GM23248 (cell line): ENCODE measurements around the gene TPRG1L. TPM values are rescaled to one million over a fixed set of nuclear protein-coding genes. Genes with fewer than 3 reads are reported as not detected.
"Not testable (repeated sequence)": the region's sequence is repeated elsewhere in the genome, so short reads cannot be mapped to it uniquely, and the experiment has no call there.

Source experiments
- DNase-seq: peaks from one replicate; pipeline ENCODE4 v3.0.0-alpha.2; 2015
- H2AFZ ChIP-seq: fragments of 200-600 bp; sonication (generic); 2 replicates; pipeline ENCODE4 v1.6.1; 2016; ENCODE audit warnings: antibody characterized with exemption
- H3F3A ChIP-seq: fragments of 200-600 bp; sonication (generic); 2 replicates; pipeline ENCODE4 v1.6.1; 2016; ENCODE audit warnings: mild to moderate bottlenecking, antibody characterized with exemption, mixed run types; ENCODE audit not compliant: insufficient read depth
- H3K27ac ChIP-seq: fragments of 200-600 bp; sonication (generic); 2 replicates; pipeline ENCODE4 v1.5.1; 2016; ENCODE audit warnings: mild to moderate bottlenecking
- H3K27me3 ChIP-seq: fragments of 200-600 bp; sonication (generic); replicated peaks from 2 replicates; pipeline ENCODE4 v1.6.1; 2016; ENCODE audit warnings: mild to moderate bottlenecking; ENCODE audit not compliant: insufficient read depth
- H3K36me3 ChIP-seq: fragments of 200-600 bp; sonication (generic); 2 replicates; pipeline ENCODE4 v1.6.1; 2016; ENCODE audit warnings: low read depth, mild to moderate bottlenecking
- H3K4me1 ChIP-seq: fragments of 200-600 bp; sonication (generic); 2 replicates; pipeline ENCODE4 v1.6.1; 2016; ENCODE audit warnings: mild to moderate bottlenecking; ENCODE audit not compliant: insufficient read depth
- H3K4me2 ChIP-seq: fragments of 200-600 bp; sonication (generic); one replicate; pipeline ENCODE4 v1.6.1; 2016; ENCODE audit warnings: mild to moderate bottlenecking; ENCODE audit not compliant: unreplicated experiment
- H3K4me3 ChIP-seq: fragments of 200-600 bp; sonication (generic); 2 replicates; pipeline ENCODE4 v1.5.1; 2016; ENCODE audit warnings: mild to moderate bottlenecking
- H3K79me2 ChIP-seq: fragments of 200-600 bp; sonication (generic); 2 replicates; pipeline ENCODE4 v1.6.1; 2016; ENCODE audit warnings: mild to moderate bottlenecking; ENCODE audit not compliant: insufficient read depth
- H3K9ac ChIP-seq: fragments of 200-600 bp; sonication (generic); 2 replicates; pipeline ENCODE4 v1.6.1; 2016; ENCODE audit warnings: mild to moderate bottlenecking
- H3K9me2 ChIP-seq: fragments of 200-600 bp; sonication (generic); 2 replicates; pipeline ENCODE4 v1.6.1; 2016; ENCODE audit warnings: mixed run types, mild to moderate bottlenecking, moderate library complexity; ENCODE audit not compliant: insufficient read depth
- H3K9me3 ChIP-seq: fragments of 200-600 bp; sonication (generic); one replicate; pipeline ENCODE4 v1.6.1; 2017; ENCODE audit warnings: low read depth
- H4K20me1 ChIP-seq: fragments of 200-600 bp; sonication (generic); 2 replicates; pipeline ENCODE4 v1.6.0; 2016; ENCODE audit not compliant: insufficient read depth
- EZH2 ChIP-seq: fragments of 200-600 bp; sonication (generic); IDR thresholded peaks from 2 replicates; pipeline ENCODE4 v1.6.1; 2018; ENCODE audit warnings: antibody characterized with exemption, mild to moderate bottlenecking; ENCODE audit not compliant: insufficient read depth, poor library complexity, severe bottlenecking
- EZH2phosphoT487 ChIP-seq: fragments of 200-600 bp; sonication (generic); IDR thresholded peaks from 2 replicates; pipeline ENCODE4 v1.6.1; 2018; ENCODE audit warnings: antibody characterized with exemption, moderate library complexity, mild to moderate bottlenecking, low read depth; ENCODE audit not compliant: insufficient read depth
- WGBS, 2 experiments: methylation state at CpG; one replicate each; pipeline ENCODE4 v1.1.6; 2015 to 2017; ENCODE audit warnings: low lambda C conversion rate in 2 of 2, low coverage in 1 of 2; ENCODE audit errors: missing lambda C conversion rate in 2 of 2; 5-methylcytosine and 5-hydroxymethylcytosine counted together
- in situ Hi-C: fragments of 300-500 bp; cut with MboI; formaldehyde crosslinking; loops from 2 replicates; pipeline ENCODE4 v1.15.0; 2020
- polyA plus RNA-seq: library from polyadenylated mRNA; unstranded; fragments of >200 nt; fragmentation: Nextera tagmentation; extraction: Ambion mirVana; gene quantifications from 2 replicates; pipeline ENCODE4 v1.2.1, GENCODE V29; 2016
- total RNA-seq: library from RNA; depleted of rRNA; stranded (reverse); fragments of >200 nt; shearing (Covaris generic); gene quantifications from 2 replicates; pipeline ENCODE4 v1.2.3, GENCODE V29; 2014

Gene TPRG1L
- total and polyA plus RNA-seq, 2 experiments from 2014 or later, result 30.7 to 30.9 TPM

DNA sequence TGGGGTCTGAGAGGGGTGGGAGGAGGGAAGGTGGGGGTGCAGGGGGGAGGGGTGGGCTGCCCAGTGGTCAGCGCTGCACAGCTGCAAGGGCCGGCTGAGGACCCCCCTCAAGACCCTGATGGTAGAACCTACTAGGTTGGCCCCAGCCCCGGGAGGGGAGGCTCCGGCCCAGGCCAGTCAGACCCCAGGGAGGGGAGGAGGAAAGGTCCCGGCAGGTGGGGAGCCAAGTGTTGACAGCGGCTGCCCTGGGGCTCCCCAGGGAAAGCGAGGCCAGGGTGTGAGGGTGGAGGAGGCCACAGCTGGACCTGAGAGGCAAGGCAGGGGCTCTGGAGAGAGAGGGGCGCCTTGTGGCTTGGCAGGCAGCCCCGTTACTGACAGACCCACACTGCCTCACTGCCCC, 44.6 kb upstream of the TPRG1L start:
- Histone ChIP-seq H3K27ac (no peak overlapping the region), H3K9me3 (no peaks in the 10 kb centered on the region), H3K4me3 (no peak overlapping the region), H3K27me3 (no peaks in the 10 kb centered on the region), H3K79me2 (no peaks in the 10 kb centered on the region), H3K9me2 (no peaks in the 10 kb centered on the region), H3K9ac (no peak overlapping the region), H2AFZ (no peak overlapping the region), H3K4me2 (no peak overlapping the region), H3K36me3 (no peaks in the 10 kb centered on the region), H4K20me1 (no peaks in the 10 kb centered on the region), H3F3A (no peaks in the 10 kb centered on the region), H3K4me1 (no peaks in the 10 kb centered on the region)
- TF ChIP-seq EZH2phosphoT487 (no peak), EZH2 (no peak)
- in situ Hi-C loops, result no loop called here
- 72 to 78% methylated on average over 7 to 9 of the region's 9 CpGs for WGBS, 2 experiments
- no peak for DNase-seq

DNA sequence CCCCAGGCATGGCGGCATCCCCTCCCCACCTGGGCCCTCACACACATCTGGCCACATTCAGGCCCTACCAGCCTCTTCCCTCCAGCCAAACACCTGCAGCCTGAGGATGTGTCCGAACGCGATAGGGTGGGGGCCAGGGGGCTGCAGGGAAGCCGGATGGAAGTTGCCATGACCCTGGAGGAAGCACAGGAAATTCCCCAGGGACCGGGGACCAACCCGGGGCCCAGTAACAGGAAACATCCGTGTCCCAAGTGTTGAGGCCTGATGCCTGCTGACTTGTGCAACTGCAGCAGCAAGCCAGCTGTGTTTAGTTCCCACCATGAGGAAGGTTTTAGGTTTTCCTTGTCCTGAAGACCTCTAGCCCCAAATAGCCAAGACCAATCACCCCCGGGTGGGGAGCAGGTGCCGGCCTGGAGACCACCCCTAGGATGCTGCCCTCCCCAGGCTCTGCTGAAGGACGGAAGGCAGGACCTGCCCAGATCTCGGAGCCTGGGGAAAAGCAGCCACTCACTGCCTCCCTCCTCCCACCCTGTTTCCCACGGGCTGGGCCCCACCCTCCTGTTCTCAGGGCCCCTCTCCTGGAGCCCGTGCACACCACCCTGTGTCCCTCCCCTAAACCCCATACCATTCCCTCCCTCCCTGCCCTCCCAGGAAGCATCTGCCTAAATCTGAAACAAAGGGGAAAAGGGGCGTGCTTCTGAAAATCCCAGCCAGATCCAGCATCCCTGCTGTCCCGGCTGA, 43.3 kb upstream of the TPRG1L start:
- TF ChIP-seq EZH2 (no peak), EZH2phosphoT487 (no peak)
- Histone ChIP-seq H2AFZ (no peak overlapping the region), H3F3A (no peaks in the 10 kb centered on the region), H3K27me3 (no peaks in the 10 kb centered on the region), H3K27ac (no peak overlapping the region), H3K4me2 (no peak overlapping the region), H4K20me1 (no peaks in the 10 kb centered on the region), H3K79me2 (no peaks in the 10 kb centered on the region), H3K9me2 (no peaks in the 10 kb centered on the region), H3K4me1 (no peaks in the 10 kb centered on the region), H3K9ac (no peak overlapping the region), H3K4me3 (no peak overlapping the region), H3K36me3 (no peaks in the 10 kb centered on the region), H3K9me3 (no peaks in the 10 kb centered on the region)
- WGBS, 2 experiments, result 29% methylated on average over 16 of the region's 16 CpGs
- DNase-seq, result no peak
- in situ Hi-C loops, result no loop called here

DNA sequence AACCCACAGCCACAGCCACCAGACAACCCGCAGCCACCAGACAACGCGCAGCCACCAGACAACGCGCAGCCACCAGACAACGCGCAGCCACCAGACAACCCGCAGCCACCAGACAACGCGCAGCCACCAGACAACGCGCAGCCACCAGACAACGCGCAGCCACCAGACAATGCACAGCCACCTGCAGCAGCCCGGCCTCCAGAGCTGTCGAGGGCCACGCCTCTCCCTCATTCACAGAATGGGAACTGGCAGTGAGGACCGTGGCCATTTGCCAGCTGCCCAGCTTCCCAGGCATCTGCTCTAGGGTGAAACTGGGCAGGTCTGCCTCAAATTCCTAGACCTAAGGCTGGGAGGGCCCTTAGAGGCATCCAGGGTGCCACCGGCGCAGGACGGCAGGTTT, 41.1 kb upstream of the TPRG1L start:
- H3K79me2 ChIP-seq, H3K4me2 ChIP-seq, H3K4me1 ChIP-seq, H3K9me3 ChIP-seq, H3K4me3 ChIP-seq, in situ Hi-C loops, H2AFZ ChIP-seq, H3K9ac ChIP-seq, H3K9me2 ChIP-seq, H3F3A ChIP-seq, H3K36me3 ChIP-seq, H4K20me1 ChIP-seq, H3K27ac ChIP-seq, DNase-seq, H3K27me3 ChIP-seq: not testable (repeated sequence)
- 74 to 78% methylated on average over 16 to 17 of the region's 21 CpGs for WGBS, 2 experiments

DNA sequence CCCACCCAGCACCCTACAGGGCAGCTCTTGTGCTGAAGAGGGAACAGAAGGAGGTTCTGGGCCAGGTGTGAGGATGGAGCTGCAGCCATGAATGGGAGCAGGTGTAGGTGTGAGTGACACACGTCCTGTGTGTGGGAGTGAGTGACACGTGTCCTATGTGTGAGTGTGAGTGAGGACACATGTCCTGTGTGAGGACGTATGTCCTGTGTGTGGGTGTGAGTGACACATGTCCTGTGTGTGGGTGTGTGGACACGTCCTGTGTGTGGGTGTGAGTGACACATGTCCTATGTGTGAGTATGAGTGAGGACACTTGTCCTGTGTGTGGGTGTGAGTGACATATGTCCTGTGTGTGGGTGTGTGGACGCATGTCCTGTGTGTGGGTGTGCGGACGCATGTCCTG, 39.9 kb upstream of the TPRG1L start:
- no peaks in the 10 kb centered on the region for H3F3A ChIP-seq
- in situ Hi-C loops, result no loop called here
- H3K4me1 ChIP-seq, result no peaks in the 10 kb centered on the region
- no peaks in the 10 kb centered on the region for H3K9me3 ChIP-seq
- H3K79me2 ChIP-seq, result no peaks in the 10 kb centered on the region
- no peak overlapping the region for H3K4me2 ChIP-seq
- H3K27ac ChIP-seq, result no peak overlapping the region
- no peak overlapping the region for H3K9ac ChIP-seq
- TF ChIP-seq EZH2, result no peak
- no peak for TF ChIP-seq EZH2phosphoT487
- WGBS, 2 experiments, result 62 to 75% methylated on average over 7 of the region's 7 CpGs
- H3K9me2 ChIP-seq, result no peaks in the 10 kb centered on the region
- DNase-seq, result no peak
- no peaks in the 10 kb centered on the region for H3K36me3 ChIP-seq
- no peaks in the 10 kb centered on the region for H4K20me1 ChIP-seq
- no peaks in the 10 kb centered on the region; the same call in 1 of the 2 replicates for H3K27me3 ChIP-seq
- H2AFZ ChIP-seq, result no peak overlapping the region
- H3K4me3 ChIP-seq, result no peak overlapping the region

- WGBS, 2 experiments, result 58 to 76% methylated on average over 3 to 6 of the region's 6 CpGs
- H3K4me3 ChIP-seq, H3K9ac ChIP-seq, H3K4me1 ChIP-seq, H3K79me2 ChIP-seq, H3F3A ChIP-seq, H2AFZ ChIP-seq, H3K27me3 ChIP-seq, H3K4me2 ChIP-seq, H3K27ac ChIP-seq, H3K36me3 ChIP-seq, in situ Hi-C loops, H3K9me3 ChIP-seq, H3K9me2 ChIP-seq, DNase-seq, H4K20me1 ChIP-seq: not testable (repeated sequence)
These were observed 39.4 kb upstream of the TPRG1L start for GRCh38 chr1:3585353-3585868.
